ENCODE measurements around the gene GATD1.

The GATD1 gene

GRCh38 chr11:777288-778255, at the start of gene GATD1:
GATD1 (minus strand) TSS chr11:777487; CDS start chr11:777462, 25 bp downstream.
- DNase-seq (ENCODE audit: low spot score) = peak; percentile 100

GRCh38 chr11:826836-827145, 49.5 kb upstream of the GATD1 start:
- DNase-seq (ENCODE audit: low spot score) = no peak

- no peak for DNase-seq (ENCODE audit: low spot score)
These were observed 48.9 kb upstream of the GATD1 start for GRCh38 chr11:826227-826621.

GRCh38 chr11:825366-826226, 48.3 kb upstream of the GATD1 start:
- no peak for DNase-seq (ENCODE audit: low spot score)

GRCh38 chr11:824942-825341, 47.7 kb upstream of the GATD1 start:
- DNase-seq (ENCODE audit: low spot score) = no peak

- DNase-seq (ENCODE audit: low spot score) = no peak
These were observed 47.1 kb upstream of the GATD1 start for GRCh38 chr11:824292-824880.

GRCh38 chr11:823441-824291, 46.4 kb upstream of the GATD1 start:
- DNase-seq (ENCODE audit: low spot score) = no peak

- DNase-seq (ENCODE audit: low spot score) = no peak
These were observed 44.5 kb upstream of the GATD1 start for GRCh38 chr11:821512-822371.

- DNase-seq (ENCODE audit: low spot score) = peak; percentile 92
These were observed 43.6 kb upstream of the GATD1 start for GRCh38 chr11:820655-821511.

- DNase-seq (ENCODE audit: low spot score) = peak; percentile 80
These were observed 42.8 kb upstream of the GATD1 start for GRCh38 chr11:819943-820649.

- DNase-seq (ENCODE audit: low spot score) = peak; percentile 96
These were observed 42.0 kb upstream of the GATD1 start for GRCh38 chr11:819129-819931.

- DNase-seq (ENCODE audit: low spot score) = peak; percentile 82
These were observed 41.3 kb upstream of the GATD1 start, which contains the start of gene PNPLA2 for GRCh38 chr11:818396-819128. PNPLA2 (plus strand) TSS chr11:818914; CDS start chr11:819719, 805 bp downstream.

GRCh38 chr11:816433-816779, 39.1 kb upstream of the GATD1 start:
- no peak for DNase-seq (ENCODE audit: low spot score)

- DNase-seq (ENCODE audit: low spot score) = no peak
These were observed 38.6 kb upstream of the GATD1 start for GRCh38 chr11:815675-816432.

GRCh38 chr11:813456-814096, 36.3 kb upstream of the GATD1 start:
- no peak for DNase-seq (ENCODE audit: low spot score)

GRCh38 chr11:813072-813455, 35.8 kb upstream of the GATD1 start:
- no peak for DNase-seq (ENCODE audit: low spot score)
